ENCODE measurements around the gene TMPRSS3. TPM values are rescaled to one million over a fixed set of nuclear protein-coding genes. Genes with fewer than 3 reads are reported as not detected.

Gene TMPRSS3
- total and polyA plus RNA-seq, 10 donors: 0.22 to 6.0 (median 0.70) TPM; not detected in 1

GRCh38 chr21:42362700-42363099, 33.2 kb downstream of the TMPRSS3 start:
- H3K36me3 ChIP-seq: no peaks in the 10 kb centered on the region
- TF ChIP-seq POLR2A (IDR thresholded peaks at IDR 0.05): no peak
- TF ChIP-seq POLR2AphosphoS5 (IDR thresholded peaks at IDR 0.05): no peak
- TF ChIP-seq CTCF (IDR thresholded peaks at IDR 0.05 in 8 of 11, conservative IDR thresholded peaks at IDR 0.05 in 3 of 11): no peak
- intact Hi-C loops (cut with DNase I; ENCODE audit: low total_unique reads): no loop called here
- 57 to 73% (median 62%) methylated on average over 9 of the region's 9 CpGs for WGBS, 5 donors
- H3K27me3 ChIP-seq (replicated peaks in 1 of 7): peaks cover 0 to 70% (median 0%) of the 10 kb centered on the region in 7 donors
- H3K9me3 ChIP-seq: peaks cover 0 to 8% (median 5%) of the 10 kb centered on the region in 8 donors
- H3K4me1 ChIP-seq: no peaks in the 10 kb centered on the region
- H3K4me3 ChIP-seq: no peak overlapping the region
- H3K27ac ChIP-seq: no peak overlapping the region
- DNase-seq: no peak

- no peaks in the 10 kb centered on the region for H3K4me1 ChIP-seq
- H3K36me3 ChIP-seq: no peaks in the 10 kb centered on the region
- no peak overlapping the region for H3K4me3 ChIP-seq
- intact Hi-C loops (cut with DNase I; ENCODE audit: low total_unique reads): no loop called here
- H3K9me3 ChIP-seq: peaks cover 0 to 10% (median 7%) of the 10 kb centered on the region in 8 donors
- no peak for DNase-seq
- no peak for TF ChIP-seq POLR2AphosphoS5 (IDR thresholded peaks at IDR 0.05)
- no peak for TF ChIP-seq POLR2A (IDR thresholded peaks at IDR 0.05)
- no peak for TF ChIP-seq CTCF (IDR thresholded peaks at IDR 0.05 in 8 of 11, conservative IDR thresholded peaks at IDR 0.05 in 3 of 11)
- 77 to 89% (median 84%) methylated on average over 12 of the region's 12 CpGs for WGBS, 5 donors
- no peak overlapping the region for H3K27ac ChIP-seq
- peaks cover 0 to 71% (median 0%) of the 10 kb centered on the region in 7 donors for H3K27me3 ChIP-seq (replicated peaks in 1 of 7)
Measured at GRCh38 chr21:42362198-42362597, 33.7 kb downstream of the TMPRSS3 start.

GRCh38 chr21:42361286-42361685, 34.6 kb downstream of the TMPRSS3 start:
- peaks cover 0 to 17% (median 12%) of the 10 kb centered on the region in 8 donors for H3K9me3 ChIP-seq
- no peak overlapping the region for H3K27ac ChIP-seq
- no peak overlapping the region for H3K4me3 ChIP-seq
- H3K27me3 ChIP-seq (replicated peaks in 1 of 7): peaks cover 0 to 77% (median 0%) of the 10 kb centered on the region in 7 donors
- 48 to 68% (median 57%) methylated on average over 7 of the region's 7 CpGs for WGBS, 5 donors
- DNase-seq: peak; percentile 27
- H3K36me3 ChIP-seq: no peaks in the 10 kb centered on the region
- intact Hi-C loops (cut with DNase I; ENCODE audit: low total_unique reads): no loop called here
- TF ChIP-seq POLR2A (IDR thresholded peaks at IDR 0.05) (no peak), CTCF (IDR thresholded peaks at IDR 0.05 in 8 of 11, conservative IDR thresholded peaks at IDR 0.05 in 3 of 11) (no peak), POLR2AphosphoS5 (IDR thresholded peaks at IDR 0.05) (no peak)
- H3K4me1 ChIP-seq: no peaks in the 10 kb centered on the region

GRCh38 chr21:42360317-42360716, 35.5 kb downstream of the TMPRSS3 start:
- Histone ChIP-seq H3K9me3 (peaks cover 0 to 27% (median 22%) of the 10 kb centered on the region in 8 donors), H3K4me3 (no peak overlapping the region), H3K27me3 (replicated peaks in 1 of 7) (peaks cover 0 to 73% (median 0%) of the 10 kb centered on the region in 7 donors), H3K36me3 (no peaks in the 10 kb centered on the region), H3K27ac (no peak overlapping the region), H3K4me1 (no peaks in the 10 kb centered on the region)
- DNase-seq: peak; percentile 31
- intact Hi-C loops (cut with DNase I; ENCODE audit: low total_unique reads): no loop called here
- TF ChIP-seq POLR2A (IDR thresholded peaks at IDR 0.05): no peak
- peak in 1 of 11 experiments; percentile 17 for TF ChIP-seq CTCF (IDR thresholded peaks at IDR 0.05 in 8 of 11, conservative IDR thresholded peaks at IDR 0.05 in 3 of 11)
- WGBS, 5 donors: 58 to 77% (median 65%) methylated on average over 2 of the region's 2 CpGs

Measured in spleen (tissue), 11 donors.